Nephron progenitor cell (in vitro differentiated cells): ENCODE results near the gene PYGO1.

ENCODE experiments used
- DNase-seq: peaks from one replicate; pipeline ENCODE4 v3.0.0; 2021
- H3K27ac Mint-ChIP-seq: 2 replicates; pipeline ENCODE4 v1.8.0; 2021; ENCODE audit warnings: mild to moderate bottlenecking, moderate library complexity, mixed read lengths
- H3K27me3 Mint-ChIP-seq: 2 replicates; pipeline ENCODE4 v1.8.0; 2021; ENCODE audit warnings: mild to moderate bottlenecking, low read depth, mixed read lengths; ENCODE audit not compliant: poor library complexity
- H3K36me3 Mint-ChIP-seq: 2 replicates; pipeline ENCODE4 v1.8.0; 2021; ENCODE audit warnings: low read depth, mixed read lengths
- H3K4me1 Mint-ChIP-seq: 2 replicates; pipeline ENCODE4 v1.8.0; 2021; ENCODE audit warnings: mixed read lengths
- H3K4me3 Mint-ChIP-seq: 2 replicates; pipeline ENCODE4 v1.8.0; 2021; ENCODE audit warnings: mild to moderate bottlenecking, moderate library complexity, mixed read lengths
- H3K9me3 Mint-ChIP-seq: 2 replicates; pipeline ENCODE4 v1.8.0; 2021; ENCODE audit warnings: mild to moderate bottlenecking, moderate library complexity, mixed read lengths
- TF ChIP-seq, protein P1 (sequence below): fragments of 200-600 bp; sonication (generic); IDR thresholded peaks from 2 replicates; pipeline ENCODE4 v1.5.0; 2021; ENCODE audit warnings: antibody characterized with exemption

PYGO1 gene

DNA sequence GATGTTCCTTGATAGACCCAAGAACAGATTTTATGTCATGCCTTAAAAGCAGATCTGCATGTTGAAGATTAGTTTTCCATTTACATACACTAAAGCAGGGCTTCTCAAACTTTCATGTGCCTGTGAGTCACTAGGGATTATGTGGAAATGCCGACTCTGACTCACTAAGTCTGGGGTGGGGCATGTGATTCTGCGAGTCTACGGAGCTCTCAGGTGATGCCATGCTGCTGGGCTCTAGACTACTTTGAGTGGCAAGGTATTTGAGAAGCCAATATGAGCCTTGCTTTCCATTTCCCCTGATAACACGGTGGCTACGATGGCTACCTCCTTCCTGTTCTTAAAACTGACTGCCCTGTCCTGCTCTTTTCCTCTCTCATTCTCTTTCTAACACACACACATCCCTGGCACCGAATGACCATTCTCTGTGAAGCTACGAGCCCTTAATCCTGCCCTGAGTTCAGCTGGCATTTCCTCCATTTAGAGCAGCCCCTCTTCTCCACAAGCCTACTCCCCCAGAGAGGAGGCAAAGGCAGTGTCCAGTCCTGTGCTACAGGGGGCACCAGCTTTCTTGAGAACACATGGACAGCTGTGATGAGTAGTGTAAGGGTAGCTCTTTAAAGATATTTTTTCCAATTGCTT, 39.7 kb upstream of the PYGO1 start:
- Mint-ChIP-seq H3K4me3 (no peak overlapping the region), H3K36me3 (peaks cover 86% of the 10 kb centered on the region), H3K4me1 (peaks cover 20% of the 10 kb centered on the region), H3K9me3 (no peaks in the 10 kb centered on the region), H3K27ac (peak overlapping the region; percentile 41), H3K27me3 (peaks cover 4% of the 10 kb centered on the region)
- no peak for DNase-seq
- TF ChIP-seq, protein P1, sequence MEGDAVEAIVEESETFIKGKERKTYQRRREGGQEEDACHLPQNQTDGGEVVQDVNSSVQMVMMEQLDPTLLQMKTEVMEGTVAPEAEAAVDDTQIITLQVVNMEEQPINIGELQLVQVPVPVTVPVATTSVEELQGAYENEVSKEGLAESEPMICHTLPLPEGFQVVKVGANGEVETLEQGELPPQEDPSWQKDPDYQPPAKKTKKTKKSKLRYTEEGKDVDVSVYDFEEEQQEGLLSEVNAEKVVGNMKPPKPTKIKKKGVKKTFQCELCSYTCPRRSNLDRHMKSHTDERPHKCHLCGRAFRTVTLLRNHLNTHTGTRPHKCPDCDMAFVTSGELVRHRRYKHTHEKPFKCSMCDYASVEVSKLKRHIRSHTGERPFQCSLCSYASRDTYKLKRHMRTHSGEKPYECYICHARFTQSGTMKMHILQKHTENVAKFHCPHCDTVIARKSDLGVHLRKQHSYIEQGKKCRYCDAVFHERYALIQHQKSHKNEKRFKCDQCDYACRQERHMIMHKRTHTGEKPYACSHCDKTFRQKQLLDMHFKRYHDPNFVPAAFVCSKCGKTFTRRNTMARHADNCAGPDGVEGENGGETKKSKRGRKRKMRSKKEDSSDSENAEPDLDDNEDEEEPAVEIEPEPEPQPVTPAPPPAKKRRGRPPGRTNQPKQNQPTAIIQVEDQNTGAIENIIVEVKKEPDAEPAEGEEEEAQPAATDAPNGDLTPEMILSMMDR = no peak

GRCh38 chr15:55619783-55620182, 31.6 kb upstream of the PYGO1 start:
- H3K27ac Mint-ChIP-seq = peak overlapping the region; percentile 86
- peaks cover 81% of the 10 kb centered on the region for H3K36me3 Mint-ChIP-seq
- DNase-seq = no peak
- no peaks in the 10 kb centered on the region for H3K27me3 Mint-ChIP-seq
- H3K4me1 Mint-ChIP-seq = peaks cover 9% of the 10 kb centered on the region
- no peaks in the 10 kb centered on the region for H3K9me3 Mint-ChIP-seq
- H3K4me3 Mint-ChIP-seq = no peak overlapping the region
- TF ChIP-seq, protein P1 = no peak

DNA sequence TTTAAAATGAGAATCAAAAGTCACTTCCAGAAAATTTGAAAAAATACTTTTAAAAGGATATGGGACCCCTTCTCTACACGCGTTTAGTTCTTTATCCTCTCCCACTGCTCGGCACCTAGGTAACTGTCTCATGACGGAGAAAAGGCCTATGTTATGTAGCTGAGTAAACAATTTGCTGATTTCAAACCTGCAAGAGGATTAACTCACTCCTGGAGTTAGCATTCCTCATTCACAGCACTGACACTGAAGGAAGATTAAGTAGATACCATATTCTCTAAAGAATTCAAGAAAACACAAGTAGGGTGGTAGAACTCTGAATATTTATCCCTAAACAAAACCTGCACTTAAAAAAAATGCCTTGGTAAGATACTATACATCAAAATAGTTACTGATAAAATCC, 30.2 kb upstream of the PYGO1 start:
- Mint-ChIP-seq H3K27ac (peak overlapping the region; percentile 38), H3K9me3 (no peaks in the 10 kb centered on the region), H3K4me1 (peaks cover 9% of the 10 kb centered on the region), H3K27me3 (no peaks in the 10 kb centered on the region), H3K36me3 (peaks cover 83% of the 10 kb centered on the region), H3K4me3 (no peak overlapping the region)
- no peak for DNase-seq
- TF ChIP-seq, protein P1 = no peak

GRCh38 chr15:55615445-55615844, 27.3 kb upstream of the PYGO1 start:
- DNase-seq = no peak
- H3K9me3 Mint-ChIP-seq = peaks cover 6% of the 10 kb centered on the region
- H3K27me3 Mint-ChIP-seq = no peaks in the 10 kb centered on the region
- H3K4me1 Mint-ChIP-seq = peaks cover 9% of the 10 kb centered on the region
- no peak overlapping the region for H3K4me3 Mint-ChIP-seq
- H3K36me3 Mint-ChIP-seq = peaks cover 96% of the 10 kb centered on the region
- H3K27ac Mint-ChIP-seq = peak overlapping the region; percentile 92
- TF ChIP-seq, protein P1 = no peak

DNA sequence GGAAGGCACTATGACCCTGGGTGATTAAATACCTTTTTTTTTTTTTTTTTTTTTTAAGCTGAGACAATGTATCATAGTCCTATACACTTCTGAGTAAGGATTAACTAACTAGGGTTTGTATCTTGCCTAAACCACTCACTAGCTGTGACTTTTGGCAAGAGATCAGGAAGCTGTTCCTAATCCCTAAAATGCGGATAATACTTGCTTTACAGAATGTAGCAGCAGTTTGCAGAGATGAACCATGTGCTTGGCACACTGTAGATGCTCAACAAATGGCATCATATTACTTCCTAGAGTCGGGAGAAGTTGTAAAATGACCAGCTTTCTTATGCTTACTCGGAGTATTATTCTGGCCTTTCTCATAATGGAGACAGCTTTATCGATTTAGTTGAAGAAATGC, 25.6 kb upstream of the PYGO1 start:
- no peak overlapping the region for H3K4me3 Mint-ChIP-seq
- no peak for DNase-seq
- peaks cover 6% of the 10 kb centered on the region for H3K27me3 Mint-ChIP-seq
- H3K36me3 Mint-ChIP-seq = peaks cover 94% of the 10 kb centered on the region
- TF ChIP-seq, protein P1 = no peak
- H3K27ac Mint-ChIP-seq = peak overlapping the region; percentile 76
- H3K9me3 Mint-ChIP-seq = peaks cover 22% of the 10 kb centered on the region
- peaks cover 9% of the 10 kb centered on the region for H3K4me1 Mint-ChIP-seq

- Mint-ChIP-seq H3K36me3 (peaks cover 47% of the 10 kb centered on the region), H3K9me3 (peaks cover 57% of the 10 kb centered on the region), H3K4me1 (no peaks in the 10 kb centered on the region), H3K4me3 (no peak overlapping the region), H3K27ac (no peak overlapping the region), H3K27me3 (peaks cover 6% of the 10 kb centered on the region)
- no peak for DNase-seq
- TF ChIP-seq, protein P1 = no peak
These were observed 18.1 kb upstream of the PYGO1 start for GRCh38 chr15:55606214-55606613.
